Lung (tissue), 12 donors: ENCODE results near the gene NAV2. TPM values are rescaled to one million over a fixed set of nuclear protein-coding genes. Genes with fewer than 3 reads are reported as not detected.

Source experiments
- ATAC-seq: fragments of 200-7000 bp; cut with Tn5 transposase; one replicate; pipeline ENCODE4 v1.9.1; 2020; ENCODE audit warnings: moderate number of reproducible peaks; ENCODE audit not compliant: insufficient read depth, low FRiP score
- DNase-seq, 3 donors: peaks; one replicate each; pipeline ENCODE4 v3.0.0-alpha.2; 2013 to 2017
- H3K27ac ChIP-seq, 2 donors: one replicate each; pipeline ENCODE4 v1.5.1; 2013; ENCODE audit warnings: mild to moderate bottlenecking in 2 of 2, moderate library complexity in 2 of 2, control low read depth in 1 of 2, inconsistent platforms in 1 of 2, low read depth in 1 of 2, low read length in 1 of 2
- H3K27me3 ChIP-seq, 3 donors: one replicate each; pipeline ENCODE4 v1.5.1; 2013; ENCODE audit warnings: low read length in 2 of 3; ENCODE audit not compliant: control insufficient read depth in 3 of 3, insufficient read depth in 3 of 3
- H3K36me3 ChIP-seq, 4 donors: one replicate each; pipeline ENCODE4 v1.5.1; 2013; ENCODE audit warnings: low read length in 4 of 4, mild to moderate bottlenecking in 1 of 4, moderate library complexity in 1 of 4; ENCODE audit not compliant: control insufficient read depth in 4 of 4, insufficient read depth in 4 of 4
- H3K4me1 ChIP-seq, 5 donors: one replicate each; pipeline ENCODE4 v1.5.1; 2013; ENCODE audit warnings: low read length in 5 of 5, mild to moderate bottlenecking in 2 of 5, moderate library complexity in 1 of 5; ENCODE audit not compliant: control insufficient read depth in 5 of 5, insufficient read depth in 5 of 5
- H3K4me3 ChIP-seq: one replicate; pipeline ENCODE4 v1.5.1; 2013; ENCODE audit warnings: mild to moderate bottlenecking, control low read depth, moderate library complexity
- H3K9ac ChIP-seq, 2 donors: one replicate each; pipeline ENCODE4 v1.5.1; 2013; ENCODE audit warnings: low read length in 2 of 2, control low read depth in 1 of 2; ENCODE audit not compliant: insufficient read depth in 1 of 2
- H3K9me3 ChIP-seq, 4 donors: one replicate each; pipeline ENCODE4 v1.5.1; 2013; ENCODE audit warnings: low read length in 3 of 4, mild to moderate bottlenecking in 1 of 4, moderate library complexity in 1 of 4; ENCODE audit not compliant: control insufficient read depth in 4 of 4, insufficient read depth in 3 of 4
- WGBS, 2 donors: extraction: QIAGEN DNeasy Blood & Tissue Kit; methylation state at CpG; one replicate each; pipeline ENCODE4 v1.1.7; 2013; 5-methylcytosine and 5-hydroxymethylcytosine counted together
- polyA plus RNA-seq, 2 donors: library from polyadenylated mRNA; stranded (reverse); fragments of 200-250 nt; gene quantifications; one replicate each; pipeline ENCODE4 v1.2.1, GENCODE V29; 2013
- total RNA-seq, 2 donors: library from RNA; depleted of rRNA in 1 of 2; stranded (reverse); fragments of >200 nt in 1 of 2; gene quantifications; one replicate each; pipeline ENCODE4 v1.2.1, GENCODE V29; 2014 to 2021
- TF ChIP-seq, protein P1 (sequence below): IDR thresholded peaks from 2 replicates; pipeline ENCODE4 v1.5.1; 2012; ENCODE audit warnings: mild to moderate bottlenecking; ENCODE audit errors: control extremely low read depth, extremely low read depth
- donor health status: control.
- donor health status: control.
- donor health status: Bipolar disorder and iron deficiency.
- donor health status: healthy.
- donor health status: DM: yes; HTN: yes; CAD: no.

NAV2 gene
- total and polyA plus RNA-seq, 4 donors: 6.8 to 47.9 (median 20.2) TPM

DNA sequence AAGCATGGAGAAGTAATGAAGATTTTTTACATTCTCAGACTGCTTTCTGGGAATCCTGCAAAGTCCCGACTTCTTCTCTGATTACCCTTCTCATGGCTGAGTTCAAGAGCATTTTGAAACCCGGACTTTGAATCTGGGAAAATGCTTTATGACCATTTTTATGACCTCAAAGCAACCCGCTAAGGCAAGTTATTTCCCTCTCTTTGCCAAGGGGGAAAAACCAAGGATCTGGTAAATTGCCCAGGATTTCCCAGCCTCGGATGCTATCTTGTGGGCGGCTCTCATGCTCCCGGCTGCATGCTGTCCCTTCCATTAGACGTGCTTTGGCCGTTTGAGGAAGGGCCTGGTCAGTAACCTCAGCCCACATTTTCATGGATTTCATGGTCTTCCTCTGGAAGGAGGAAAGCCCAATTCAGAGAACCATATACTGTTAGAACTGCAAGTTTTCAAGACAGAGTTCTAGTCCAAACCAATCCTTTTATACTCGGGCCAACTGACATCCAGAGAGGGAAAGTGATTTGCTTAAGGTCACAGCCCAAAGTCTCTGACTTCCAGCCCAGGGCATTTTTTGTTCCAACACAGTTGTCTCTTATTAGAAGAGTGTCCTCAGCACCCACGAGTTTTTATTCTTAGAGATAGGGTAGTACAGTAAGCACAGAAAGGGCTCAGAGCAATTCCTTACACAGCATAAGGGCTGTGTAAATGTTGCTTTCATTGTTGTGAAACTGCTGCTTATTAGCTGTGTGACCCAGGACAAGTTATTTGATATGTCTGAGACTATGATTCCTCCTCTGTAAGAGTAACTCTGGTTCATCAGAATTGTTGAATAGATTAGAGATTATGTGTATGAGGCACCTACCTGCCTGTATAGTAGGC is 77.4 kb downstream of the NAV2 start:
- H3K27me3 ChIP-seq: no peaks in the 10 kb centered on the region
- H3K9me3 ChIP-seq: no peaks in the 10 kb centered on the region
- H3K9ac ChIP-seq: no peak overlapping the region
- no peak overlapping the region for H3K27ac ChIP-seq
- H3K36me3 ChIP-seq: no peaks in the 10 kb centered on the region
- TF ChIP-seq, protein P1, sequence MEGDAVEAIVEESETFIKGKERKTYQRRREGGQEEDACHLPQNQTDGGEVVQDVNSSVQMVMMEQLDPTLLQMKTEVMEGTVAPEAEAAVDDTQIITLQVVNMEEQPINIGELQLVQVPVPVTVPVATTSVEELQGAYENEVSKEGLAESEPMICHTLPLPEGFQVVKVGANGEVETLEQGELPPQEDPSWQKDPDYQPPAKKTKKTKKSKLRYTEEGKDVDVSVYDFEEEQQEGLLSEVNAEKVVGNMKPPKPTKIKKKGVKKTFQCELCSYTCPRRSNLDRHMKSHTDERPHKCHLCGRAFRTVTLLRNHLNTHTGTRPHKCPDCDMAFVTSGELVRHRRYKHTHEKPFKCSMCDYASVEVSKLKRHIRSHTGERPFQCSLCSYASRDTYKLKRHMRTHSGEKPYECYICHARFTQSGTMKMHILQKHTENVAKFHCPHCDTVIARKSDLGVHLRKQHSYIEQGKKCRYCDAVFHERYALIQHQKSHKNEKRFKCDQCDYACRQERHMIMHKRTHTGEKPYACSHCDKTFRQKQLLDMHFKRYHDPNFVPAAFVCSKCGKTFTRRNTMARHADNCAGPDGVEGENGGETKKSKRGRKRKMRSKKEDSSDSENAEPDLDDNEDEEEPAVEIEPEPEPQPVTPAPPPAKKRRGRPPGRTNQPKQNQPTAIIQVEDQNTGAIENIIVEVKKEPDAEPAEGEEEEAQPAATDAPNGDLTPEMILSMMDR: no peak
- WGBS, 2 donors: 55 to 67% methylated on average over 10 of the region's 10 CpGs
- H3K4me3 ChIP-seq: no peak overlapping the region
- ATAC-seq (peak; percentile 30), DNase-seq (peak in 2 of 3 donors; percentile 35 to 36)
- peaks cover 0 to 25% (median 5%) of the 10 kb centered on the region in 5 donors for H3K4me1 ChIP-seq

DNA sequence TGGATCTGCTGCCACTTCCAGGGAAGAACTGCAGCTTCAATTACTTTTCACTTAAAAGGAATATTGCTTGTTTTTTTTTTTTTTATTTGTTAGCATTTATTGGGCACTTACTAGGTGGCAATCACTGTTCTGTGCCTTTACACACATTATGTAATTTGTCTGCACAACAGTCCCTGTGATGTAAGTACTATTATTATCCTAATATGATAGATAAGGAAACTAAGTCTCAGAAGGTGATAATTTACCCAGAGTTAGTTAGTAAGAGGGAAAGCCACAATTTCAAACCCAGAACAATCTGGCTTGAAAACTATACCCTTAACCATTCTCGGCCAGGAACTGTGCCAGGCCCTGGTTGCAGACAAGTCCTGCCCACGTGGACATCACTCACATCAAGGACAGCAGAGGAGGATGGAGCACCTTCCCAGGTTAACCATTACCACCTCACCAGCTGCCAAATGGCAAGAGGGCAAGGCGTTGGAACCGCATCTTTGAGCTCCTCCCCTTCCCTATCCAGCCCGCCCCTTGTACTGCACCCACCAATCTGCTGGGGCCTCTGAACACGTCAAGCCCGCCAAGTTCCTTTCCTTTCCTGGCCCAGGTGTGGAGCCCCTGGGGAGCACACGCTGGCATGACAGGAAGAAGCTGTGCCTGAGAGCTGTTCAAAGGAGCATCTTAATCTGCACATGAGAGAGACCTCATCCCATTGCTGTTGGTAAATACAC is 78.4 kb downstream of the NAV2 start:
- WGBS, 2 donors: 79 to 90% methylated on average over 8 of the region's 8 CpGs
- H3K27ac ChIP-seq: peak overlapping the region in 1 of 2 donors; percentile 9
- H3K27me3 ChIP-seq: no peaks in the 10 kb centered on the region
- TF ChIP-seq, protein P1: no peak
- ATAC-seq (no peak), DNase-seq (no peak)
- no peaks in the 10 kb centered on the region for H3K9me3 ChIP-seq
- H3K36me3 ChIP-seq: no peaks in the 10 kb centered on the region
- H3K4me1 ChIP-seq: peaks cover 0 to 25% (median 5%) of the 10 kb centered on the region in 5 donors
- H3K4me3 ChIP-seq: no peak overlapping the region
- no peak overlapping the region for H3K9ac ChIP-seq

DNA sequence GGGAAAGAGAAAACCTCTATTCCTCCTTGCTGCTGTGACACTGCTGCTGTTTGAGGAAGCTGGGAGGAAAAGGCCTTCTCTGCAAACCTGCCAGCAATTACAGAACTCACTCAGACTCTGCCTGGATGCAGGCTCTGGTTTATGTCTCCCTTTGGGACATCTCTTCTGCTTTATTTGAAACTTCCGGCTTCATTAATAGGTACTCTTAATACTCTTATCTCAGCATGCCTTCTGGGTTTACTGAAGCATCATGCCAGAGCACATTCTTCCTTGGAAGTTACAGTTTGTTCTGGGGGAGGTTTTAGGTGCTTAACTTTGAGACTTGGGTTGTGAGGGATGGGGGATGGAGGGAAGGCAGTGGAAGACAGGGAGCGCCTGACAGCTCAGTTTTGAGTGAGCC is 79.9 kb downstream of the NAV2 start:
- H3K9ac ChIP-seq: no peak overlapping the region
- ATAC-seq: no peak
- 66 to 75% methylated on average over 2 of the region's 2 CpGs for WGBS, 2 donors
- H3K4me3 ChIP-seq: no peak overlapping the region
- DNase-seq: no peak
- no peaks in the 10 kb centered on the region for H3K27me3 ChIP-seq
- no peaks in the 10 kb centered on the region for H3K9me3 ChIP-seq
- peak overlapping the region; percentile 1 to 57 for H3K27ac ChIP-seq
- H3K4me1 ChIP-seq: peaks cover 0 to 28% (median 5%) of the 10 kb centered on the region in 5 donors
- TF ChIP-seq, protein P1: no peak
- no peaks in the 10 kb centered on the region for H3K36me3 ChIP-seq
